IPS-15b (cell line): ENCODE data around the gene INPP5D.
"Not testable (repeated sequence)": the region's sequence is repeated elsewhere in the genome, so short reads cannot be mapped to it uniquely, and the experiment has no call there.

Experiments used
- H3K27me3 ChIP-seq: one replicate; pipeline ENCODE4 v1.6.1; 2013; ENCODE audit warnings: low read length; ENCODE audit not compliant: control insufficient read depth, insufficient read depth
- H3K36me3 ChIP-seq: one replicate; pipeline ENCODE4 v1.6.1; 2013; ENCODE audit warnings: low read length; ENCODE audit not compliant: control insufficient read depth, insufficient read depth
- H3K4me1 ChIP-seq: one replicate; pipeline ENCODE4 v1.6.1; 2013; ENCODE audit warnings: mild to moderate bottlenecking, low read length; ENCODE audit not compliant: control insufficient read depth, insufficient read depth
- H3K4me3 ChIP-seq: one replicate; pipeline ENCODE4 v1.5.1; 2013; ENCODE audit warnings: low read depth, low read length
- H3K9ac ChIP-seq: one replicate; pipeline ENCODE4 v1.6.1; 2013; ENCODE audit warnings: low read depth, mild to moderate bottlenecking, low read length
- H3K9me3 ChIP-seq: one replicate; pipeline ENCODE4 v1.6.1; 2013; ENCODE audit warnings: mild to moderate bottlenecking, low read length; ENCODE audit not compliant: control insufficient read depth, insufficient read depth

The INPP5D gene

DNA sequence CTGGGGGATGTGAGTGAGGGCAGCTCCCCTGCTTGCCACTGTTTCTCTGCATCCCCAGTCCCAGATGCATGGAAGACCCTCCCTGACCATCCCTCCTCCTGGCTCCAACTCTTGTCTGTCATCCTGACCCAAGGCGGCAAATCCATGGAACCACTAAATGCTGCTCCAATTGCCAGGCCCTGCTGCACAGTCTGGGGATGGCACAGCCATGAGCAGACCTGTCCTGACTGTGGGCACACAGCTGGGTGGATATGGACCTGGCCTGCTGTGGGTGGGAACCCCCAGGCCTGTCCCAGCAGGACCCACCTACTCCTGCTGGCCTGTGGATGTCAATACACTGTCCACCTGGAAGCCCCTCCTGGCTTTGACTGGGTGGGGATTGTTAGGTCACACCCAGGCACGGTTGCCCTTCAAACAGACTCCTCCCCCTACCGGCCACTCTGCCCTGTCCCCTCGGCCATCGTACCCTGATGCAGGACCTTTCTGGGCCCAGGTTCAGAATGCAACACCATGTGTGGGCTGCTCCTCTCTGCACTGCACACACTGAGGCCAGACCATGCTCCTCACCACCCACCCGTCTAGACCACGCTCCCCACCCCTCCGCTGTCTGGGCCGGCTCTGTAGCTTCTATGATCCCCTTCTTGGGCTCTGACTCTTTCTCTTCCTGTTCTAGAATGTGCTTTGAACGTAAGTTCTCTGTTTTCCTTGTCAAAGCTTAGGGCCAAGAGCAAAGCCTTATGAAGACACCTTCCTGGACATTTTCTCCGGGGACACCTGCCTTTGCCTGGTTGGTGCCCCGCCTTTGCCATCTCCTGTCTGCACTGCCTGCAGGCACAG is 57.9 kb downstream of the INPP5D start:
- H3K27me3 ChIP-seq: no peaks in the 10 kb centered on the region
- H3K9me3 ChIP-seq: no peaks in the 10 kb centered on the region
- H3K9ac ChIP-seq: no peak overlapping the region
- no peaks in the 10 kb centered on the region for H3K36me3 ChIP-seq
- no peak overlapping the region for H3K4me3 ChIP-seq
- H3K4me1 ChIP-seq: peaks cover 6% of the 10 kb centered on the region

DNA sequence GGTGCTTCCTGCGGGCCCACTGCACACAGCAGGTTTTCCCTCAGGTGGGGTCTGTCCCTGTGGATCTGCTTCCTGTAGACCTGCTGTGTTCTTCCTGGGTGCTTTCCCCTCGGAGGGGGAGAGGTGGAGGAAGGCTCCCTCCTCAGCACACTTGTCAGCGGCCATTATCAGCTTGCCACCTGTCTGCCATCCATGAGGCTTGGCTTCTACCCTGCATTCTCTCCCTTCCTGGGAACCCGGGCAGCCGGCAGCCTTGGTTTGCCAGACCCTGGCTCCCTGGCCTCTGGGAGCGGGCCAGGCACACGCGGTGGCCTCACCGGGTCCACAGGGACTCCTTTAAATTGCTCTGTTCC is 58.5 kb downstream of the INPP5D start:
- no peaks in the 10 kb centered on the region for H3K36me3 ChIP-seq
- H3K9me3 ChIP-seq: no peaks in the 10 kb centered on the region
- peaks cover 6% of the 10 kb centered on the region for H3K4me1 ChIP-seq
- H3K9ac ChIP-seq: no peak overlapping the region
- no peak overlapping the region for H3K4me3 ChIP-seq
- no peaks in the 10 kb centered on the region for H3K27me3 ChIP-seq

DNA sequence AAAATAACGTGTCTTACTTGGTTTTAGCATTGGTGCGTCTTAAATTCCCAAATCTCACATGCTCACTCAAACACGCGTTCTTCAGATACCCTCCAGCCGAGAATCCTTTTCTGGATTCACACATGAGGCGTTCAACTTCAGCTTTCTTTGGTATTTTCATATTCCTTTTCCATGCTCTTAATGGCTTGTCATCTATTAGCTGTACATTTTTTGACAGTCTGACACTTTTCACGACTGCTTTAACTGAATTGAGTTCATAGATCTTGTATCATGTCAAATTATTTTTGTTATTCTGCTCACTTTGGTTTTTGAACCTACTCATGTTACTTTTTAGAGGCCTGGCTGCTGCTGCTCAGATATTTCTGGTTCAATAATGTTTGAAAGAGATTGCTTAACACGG is 59.0 kb downstream of the INPP5D start:
- Histone ChIP-seq H3K4me3 (no peak overlapping the region), H3K9me3 (no peaks in the 10 kb centered on the region), H3K27me3 (no peaks in the 10 kb centered on the region), H3K4me1 (peaks cover 6% of the 10 kb centered on the region), H3K9ac (no peak overlapping the region), H3K36me3 (no peaks in the 10 kb centered on the region)

DNA sequence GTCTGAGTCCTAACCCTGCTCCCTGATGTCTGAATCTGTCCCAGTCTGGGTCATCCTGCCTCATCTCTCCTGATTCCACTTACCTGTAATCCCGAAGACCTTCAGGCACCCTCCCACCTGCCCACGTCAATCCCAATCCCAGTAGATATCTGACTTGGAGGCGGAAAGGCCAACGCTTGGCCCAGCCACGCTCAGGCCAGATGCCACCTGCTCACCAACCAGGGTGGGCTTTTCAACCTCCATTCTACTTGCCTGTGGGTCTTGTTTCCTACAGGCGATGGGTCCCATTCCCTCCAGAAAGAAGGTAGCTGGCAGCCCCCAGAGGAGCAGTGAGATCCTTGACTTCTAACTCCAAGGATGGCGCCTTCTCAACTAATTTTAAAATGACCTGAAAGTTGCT is 59.7 kb downstream of the INPP5D start:
- Histone ChIP-seq H3K36me3 (no peaks in the 10 kb centered on the region), H3K9me3 (no peaks in the 10 kb centered on the region), H3K9ac (no peak overlapping the region), H3K4me1 (peaks cover 6% of the 10 kb centered on the region), H3K27me3 (no peaks in the 10 kb centered on the region), H3K4me3 (no peak overlapping the region)

DNA sequence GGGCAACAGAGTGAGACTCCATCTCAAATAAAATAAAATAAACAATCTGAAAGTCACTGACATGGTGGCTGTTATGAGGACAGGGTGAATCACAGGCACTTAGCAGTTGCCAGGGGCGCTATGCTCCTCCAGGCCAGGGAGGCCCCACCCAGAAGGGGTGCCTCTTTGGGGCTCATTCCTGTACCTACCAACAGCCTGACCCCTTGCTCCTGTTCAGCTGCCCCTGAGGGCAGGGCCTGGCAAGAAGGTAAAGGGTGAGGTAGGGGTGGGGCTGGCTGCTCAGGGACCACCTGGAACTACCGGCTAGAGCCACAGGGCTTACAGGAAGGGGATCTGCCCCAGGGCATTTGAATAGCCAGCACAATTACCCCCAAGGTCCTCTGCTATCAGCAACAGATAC is 60.3 kb downstream of the INPP5D start:
- Histone ChIP-seq H3K9ac (no peak overlapping the region), H3K4me1 (peaks cover 6% of the 10 kb centered on the region), H3K36me3 (no peaks in the 10 kb centered on the region), H3K27me3 (no peaks in the 10 kb centered on the region), H3K9me3 (no peaks in the 10 kb centered on the region), H3K4me3 (no peak overlapping the region)

DNA sequence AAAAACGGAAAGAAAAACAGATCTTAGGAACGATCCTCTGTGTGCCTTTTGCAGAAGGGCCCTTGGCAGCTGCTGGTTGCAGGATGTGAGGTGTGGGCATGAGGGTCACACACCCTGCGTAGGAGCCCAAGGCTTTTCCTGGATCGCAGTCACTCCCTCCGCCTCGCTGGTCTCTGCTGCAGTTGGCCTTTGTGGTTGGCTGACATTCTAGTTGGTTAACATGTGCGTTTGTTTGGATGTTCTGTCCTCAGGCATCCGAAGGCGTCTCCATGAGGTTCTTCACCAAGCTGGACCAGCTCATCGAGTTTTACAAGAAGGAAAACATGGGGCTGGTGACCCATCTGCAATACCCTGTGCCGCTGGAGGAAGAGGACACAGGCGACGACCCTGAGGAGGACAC is 61.7 kb downstream of the INPP5D start:
- Histone ChIP-seq H3K27me3 (no peaks in the 10 kb centered on the region), H3K9ac (no peak overlapping the region), H3K36me3 (no peaks in the 10 kb centered on the region), H3K9me3 (no peaks in the 10 kb centered on the region), H3K4me3 (no peak overlapping the region), H3K4me1 (peaks cover 6% of the 10 kb centered on the region)

DNA sequence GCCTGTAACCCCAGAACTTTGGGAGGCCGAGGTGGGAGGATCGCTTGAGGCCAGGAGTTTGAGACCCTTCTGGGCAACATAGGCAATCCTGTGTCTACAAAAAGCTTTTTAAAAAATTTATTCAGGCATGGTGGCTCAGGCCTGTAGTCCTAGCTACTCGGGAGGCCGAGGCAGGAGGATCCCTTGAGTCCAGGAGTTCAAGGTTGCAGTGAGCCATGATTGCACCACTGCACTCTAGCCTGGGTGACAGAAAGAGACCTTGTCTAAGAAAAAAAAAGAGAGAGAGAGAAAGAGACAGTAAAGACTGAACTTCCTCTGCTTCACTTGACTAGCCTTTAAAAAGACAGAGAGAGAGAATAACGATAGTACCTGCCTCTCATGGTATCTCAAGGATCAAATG is 62.4 kb downstream of the INPP5D start:
- Histone ChIP-seq H3K9me3 (no peaks in the 10 kb centered on the region), H3K27me3 (no peaks in the 10 kb centered on the region), H3K4me3 (no peak overlapping the region), H3K9ac (no peak overlapping the region), H3K4me1 (peaks cover under 1% of the 10 kb centered on the region), H3K36me3 (no peaks in the 10 kb centered on the region)

DNA sequence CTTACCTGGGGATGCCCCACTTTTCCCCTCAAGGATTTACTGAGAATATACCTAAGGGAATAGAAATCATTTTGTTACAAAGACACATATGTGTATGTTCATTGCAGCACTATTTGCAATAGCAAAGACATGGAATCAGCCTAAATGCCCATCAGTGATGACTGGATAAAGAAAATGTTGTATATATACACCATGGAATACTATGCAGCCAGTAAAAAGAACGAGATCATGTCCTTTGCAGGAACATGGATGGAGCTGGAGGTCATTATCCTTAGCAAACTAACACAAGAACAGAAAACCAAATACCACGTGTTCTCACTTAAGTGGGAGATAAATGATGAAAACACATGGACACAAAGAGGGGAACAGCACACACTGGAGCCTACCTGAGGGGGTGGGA is 63.4 kb downstream of the INPP5D start:
- not testable (repeated sequence) for H3K4me3 ChIP-seq, H3K9ac ChIP-seq, H3K27me3 ChIP-seq, H3K4me1 ChIP-seq, H3K9me3 ChIP-seq, H3K36me3 ChIP-seq

DNA sequence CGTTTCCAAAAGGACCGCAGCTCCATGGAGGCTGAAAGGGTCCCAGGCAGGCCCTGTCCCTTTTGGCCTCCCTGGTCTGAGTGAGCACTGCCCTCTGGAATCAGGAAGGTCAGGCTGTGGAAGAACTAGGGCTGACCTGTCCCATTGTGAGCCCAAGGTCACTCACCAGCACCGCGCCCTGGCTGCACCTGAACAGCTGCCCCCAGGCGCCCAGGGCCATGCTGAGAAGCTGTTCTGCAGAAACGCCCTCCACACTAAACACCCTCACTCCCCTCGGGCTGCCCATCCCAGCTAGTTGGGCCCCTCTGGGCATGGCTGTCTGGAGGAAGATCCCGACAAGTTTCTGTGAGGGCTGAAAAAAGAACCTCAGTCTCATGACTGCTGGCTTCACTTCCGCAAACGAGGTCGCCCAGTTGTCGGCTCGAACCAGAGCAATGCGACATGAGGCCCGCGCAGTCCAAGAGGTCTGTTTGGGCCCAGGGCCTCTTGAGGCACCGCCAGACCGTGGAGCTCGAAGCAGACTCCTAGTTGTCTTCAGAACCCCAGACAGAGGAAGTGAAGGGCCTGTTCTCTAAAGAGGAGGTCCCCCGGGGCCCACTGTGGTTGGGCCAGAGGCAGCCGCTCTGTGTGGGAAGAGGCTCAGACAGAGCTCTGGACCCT is 64.4 kb downstream of the INPP5D start:
- H3K9me3 ChIP-seq: no peaks in the 10 kb centered on the region
- H3K4me1 ChIP-seq: peaks cover 3% of the 10 kb centered on the region
- H3K4me3 ChIP-seq: no peak overlapping the region
- H3K9ac ChIP-seq: no peak overlapping the region
- no peaks in the 10 kb centered on the region for H3K27me3 ChIP-seq
- no peaks in the 10 kb centered on the region for H3K36me3 ChIP-seq

DNA sequence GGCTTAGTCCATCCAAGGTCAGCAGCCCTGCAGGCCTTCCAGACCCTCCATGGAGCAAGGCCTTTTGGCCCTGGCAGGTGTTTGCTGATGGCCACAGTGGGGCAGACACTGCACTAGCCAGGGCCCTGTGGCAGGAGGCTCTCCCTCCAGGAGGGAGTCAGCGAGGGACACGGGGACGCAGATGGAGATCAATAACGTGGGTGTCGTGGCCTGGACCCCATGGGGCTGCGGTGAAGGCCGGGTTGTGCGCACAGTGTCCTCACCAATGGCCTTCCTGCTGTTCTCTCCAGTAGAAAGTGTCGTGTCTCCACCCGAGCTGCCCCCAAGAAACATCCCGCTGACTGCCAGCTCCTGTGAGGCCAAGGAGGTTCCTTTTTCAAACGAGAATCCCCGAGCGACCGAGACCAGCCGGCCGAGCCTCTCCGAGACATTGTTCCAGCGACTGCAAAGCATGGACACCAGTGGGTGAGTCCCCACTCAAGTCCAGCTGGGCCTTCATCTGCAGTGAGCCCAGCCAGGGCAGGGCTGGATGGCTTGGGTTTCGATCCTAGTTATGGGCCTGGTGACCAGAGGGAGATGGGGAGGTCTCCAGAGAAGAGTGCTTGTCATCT is 65.4 kb downstream of the INPP5D start:
- Histone ChIP-seq H3K9ac (no peak overlapping the region), H3K4me1 (peaks cover 3% of the 10 kb centered on the region), H3K9me3 (no peaks in the 10 kb centered on the region), H3K27me3 (no peaks in the 10 kb centered on the region), H3K36me3 (no peaks in the 10 kb centered on the region), H3K4me3 (no peak overlapping the region)

DNA sequence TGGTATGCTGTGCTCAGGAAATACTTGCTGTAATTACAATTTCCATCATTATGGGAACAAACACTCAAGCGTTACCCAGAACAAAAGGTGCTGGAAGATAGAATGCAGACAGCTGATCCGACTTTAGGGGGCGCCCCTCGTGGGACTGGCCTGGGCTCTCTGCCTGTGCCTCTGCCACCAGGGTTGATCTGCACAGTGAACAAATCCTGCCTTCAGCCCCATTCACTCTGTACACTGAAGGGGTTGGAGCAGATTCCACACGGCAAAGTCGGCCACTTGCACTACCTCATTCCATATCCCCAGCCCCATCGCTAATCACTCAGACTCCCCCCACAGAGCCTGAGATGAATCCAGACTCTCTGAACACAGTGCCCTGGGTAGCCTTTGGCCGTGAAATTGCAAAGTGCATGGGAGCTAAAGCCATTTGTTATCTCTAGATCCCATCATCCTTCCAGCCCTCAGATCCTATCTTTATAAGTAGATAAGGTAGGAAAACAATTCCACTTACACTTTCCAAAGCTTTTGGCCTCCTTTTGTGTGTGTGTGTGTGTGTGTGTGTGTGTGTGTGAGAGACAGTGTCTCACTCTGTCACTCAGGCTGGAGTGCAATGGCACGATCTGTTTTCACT is 69.3 kb downstream of the INPP5D start:
- no peaks in the 10 kb centered on the region for H3K36me3 ChIP-seq

More for the DNA sequence above, 69.3 kb downstream of the INPP5D start:
- H3K27me3 ChIP-seq: no peaks in the 10 kb centered on the region
- peaks cover 3% of the 10 kb centered on the region for H3K4me1 ChIP-seq
- H3K9ac ChIP-seq: no peak overlapping the region
- H3K9me3 ChIP-seq: no peaks in the 10 kb centered on the region
- no peak overlapping the region for H3K4me3 ChIP-seq
